22Rv1 (cell line): ENCODE measurements around the gene NLRP14.

Experiments
- ZFX ChIP-seq: fragments of 450-650 bp; IDR thresholded peaks from 2 replicates; pipeline ENCODE4 v1.6.1; 2017; ENCODE audit warnings: antibody characterized with exemption, borderline replicate concordance
- TF ChIP-seq, protein P1 (sequence below): fragments of 450-650 bp; IDR thresholded peaks from 2 replicates; pipeline ENCODE4 v1.5.1; 2017; ENCODE audit warnings: mild to moderate bottlenecking

DNA sequence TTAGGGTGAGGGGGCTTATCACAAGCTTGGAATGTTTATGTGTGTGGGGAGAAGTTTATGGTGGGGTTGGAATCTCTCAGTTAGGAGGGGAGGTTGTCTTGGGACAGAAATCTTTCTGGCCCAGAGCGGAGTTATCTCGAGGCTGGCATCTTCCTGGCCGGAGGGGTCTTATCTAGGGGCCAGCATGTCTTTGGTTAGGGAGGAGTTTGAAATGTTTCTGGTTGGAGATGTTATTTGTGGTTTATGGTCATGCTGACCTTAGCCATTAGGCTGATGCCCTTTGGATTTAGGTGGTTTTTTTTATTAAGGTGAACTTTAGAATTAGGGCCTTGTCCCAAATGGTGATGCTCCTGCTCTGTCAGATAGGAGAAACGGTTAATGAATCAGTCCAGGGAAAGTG, 60.6 kb downstream of the NLRP14 start:
- TF ChIP-seq, protein P1, sequence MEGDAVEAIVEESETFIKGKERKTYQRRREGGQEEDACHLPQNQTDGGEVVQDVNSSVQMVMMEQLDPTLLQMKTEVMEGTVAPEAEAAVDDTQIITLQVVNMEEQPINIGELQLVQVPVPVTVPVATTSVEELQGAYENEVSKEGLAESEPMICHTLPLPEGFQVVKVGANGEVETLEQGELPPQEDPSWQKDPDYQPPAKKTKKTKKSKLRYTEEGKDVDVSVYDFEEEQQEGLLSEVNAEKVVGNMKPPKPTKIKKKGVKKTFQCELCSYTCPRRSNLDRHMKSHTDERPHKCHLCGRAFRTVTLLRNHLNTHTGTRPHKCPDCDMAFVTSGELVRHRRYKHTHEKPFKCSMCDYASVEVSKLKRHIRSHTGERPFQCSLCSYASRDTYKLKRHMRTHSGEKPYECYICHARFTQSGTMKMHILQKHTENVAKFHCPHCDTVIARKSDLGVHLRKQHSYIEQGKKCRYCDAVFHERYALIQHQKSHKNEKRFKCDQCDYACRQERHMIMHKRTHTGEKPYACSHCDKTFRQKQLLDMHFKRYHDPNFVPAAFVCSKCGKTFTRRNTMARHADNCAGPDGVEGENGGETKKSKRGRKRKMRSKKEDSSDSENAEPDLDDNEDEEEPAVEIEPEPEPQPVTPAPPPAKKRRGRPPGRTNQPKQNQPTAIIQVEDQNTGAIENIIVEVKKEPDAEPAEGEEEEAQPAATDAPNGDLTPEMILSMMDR: no peak
- no peak for TF ChIP-seq ZFX
